ENCODE data around the gene RD3L.

DNA sequence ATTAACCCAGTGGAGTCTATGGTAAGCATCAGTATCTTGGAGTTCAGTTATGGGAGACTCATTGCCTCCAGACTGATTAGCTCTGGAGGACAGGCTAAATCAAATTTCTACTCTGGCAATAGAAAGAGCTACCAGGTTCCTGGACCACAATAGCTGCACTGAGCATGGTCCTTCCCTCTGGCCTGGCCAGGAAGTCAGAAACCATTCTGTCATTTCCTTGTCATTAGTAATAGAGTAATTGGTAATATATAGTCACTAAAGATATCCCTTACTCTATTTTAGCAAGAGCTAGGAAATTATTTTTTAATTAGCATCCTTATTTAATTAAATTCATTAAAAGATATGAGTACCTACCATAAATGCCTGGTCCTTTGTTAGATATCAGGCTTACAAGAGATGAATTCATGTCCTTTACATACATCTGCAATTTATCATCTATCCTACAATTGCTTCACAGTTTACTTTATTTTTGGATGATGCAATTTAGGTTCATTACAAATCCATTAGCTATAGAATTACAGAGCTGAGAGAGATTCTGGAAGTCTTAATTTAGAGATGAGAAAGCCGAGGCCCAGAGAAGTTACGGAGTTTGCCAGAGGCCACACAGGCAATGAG is 37.7 kb downstream of the RD3L start:
- TF ChIP-seq GATA2 (IDR thresholded peaks at IDR 0.05; ENCODE audit: low read depth, low read length) (no peak), GATA3 (IDR thresholded peaks at IDR 0.05; ENCODE audit: low read depth, low read length) (no peak; the same call in 1 of the 2 replicates)
